Activated CD4-positive, alpha-beta memory T cell treated with anti-CD3 and anti-CD28 coated beads for 36 hours (primary cell): Measurements from ENCODE around the gene HMCN2. TPM values are rescaled to one million over a fixed set of nuclear protein-coding genes. Genes with fewer than 3 reads are reported as not detected.

Experiments used
- total RNA-seq, 2 experiments: library from RNA; stranded (reverse); gene quantifications; one replicate each; pipeline ENCODE4 v1.2.3, GENCODE V29; 2021

Gene HMCN2
- total RNA-seq, 2 experiments from 2014 or later, result not detected

Other genes with a start within 250 kb of the HMCN2 start
- gene FNBP1, start 222.6 kb upstream of the HMCN2 start, total RNA-seq, result 100 to 1,000 TPM; 215 to 228 TPM
- 10 to 100 TPM; 20.7 to 22.8 TPM for gene GPR107, start 211.9 kb upstream of the HMCN2 start, total RNA-seq
- 10 to 100 TPM; 26.8 to 29.1 TPM for gene NCS1, start 93.4 kb upstream of the HMCN2 start, total RNA-seq
- gene ASS1, start 179.2 kb downstream of the HMCN2 start, total RNA-seq, result 1 to 10 TPM; 5.4 to 6.3 TPM